ENCODE data around the gene HS2ST1. TPM values are rescaled to one million over a fixed set of nuclear protein-coding genes. Genes with fewer than 3 reads are reported as not detected.

HS2ST1 gene
- total RNA-seq, 3 donors from 2014 or later (not counting 1 experiment from before 2014, with no cell fraction given) = 12.5 to 18.4 (median 14.3) TPM

DNA sequence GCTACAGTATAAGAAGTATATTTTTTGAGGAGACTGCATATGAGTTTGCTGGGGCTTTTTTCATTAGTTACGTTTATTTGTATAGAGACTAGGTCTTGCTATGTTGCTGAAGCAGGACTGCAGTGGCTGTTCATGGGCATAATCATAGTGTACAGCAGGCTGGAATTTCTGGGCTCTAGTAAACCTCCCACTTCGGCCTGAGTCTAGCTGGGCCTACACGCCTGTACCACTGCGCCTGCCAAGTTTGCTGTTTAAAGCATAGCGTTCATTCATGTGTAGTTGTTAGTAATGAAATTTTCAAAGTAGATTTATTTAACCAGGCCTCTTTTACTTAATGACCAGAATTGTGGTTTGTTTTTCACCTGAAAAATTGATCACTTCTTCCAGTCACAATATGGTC is 33.8 kb downstream of the HS2ST1 start:
- ATAC-seq = no peak
- 97% methylated on average over 5 of the region's 5 CpGs for WGBS (ENCODE audit: insufficient coverage)

DNA sequence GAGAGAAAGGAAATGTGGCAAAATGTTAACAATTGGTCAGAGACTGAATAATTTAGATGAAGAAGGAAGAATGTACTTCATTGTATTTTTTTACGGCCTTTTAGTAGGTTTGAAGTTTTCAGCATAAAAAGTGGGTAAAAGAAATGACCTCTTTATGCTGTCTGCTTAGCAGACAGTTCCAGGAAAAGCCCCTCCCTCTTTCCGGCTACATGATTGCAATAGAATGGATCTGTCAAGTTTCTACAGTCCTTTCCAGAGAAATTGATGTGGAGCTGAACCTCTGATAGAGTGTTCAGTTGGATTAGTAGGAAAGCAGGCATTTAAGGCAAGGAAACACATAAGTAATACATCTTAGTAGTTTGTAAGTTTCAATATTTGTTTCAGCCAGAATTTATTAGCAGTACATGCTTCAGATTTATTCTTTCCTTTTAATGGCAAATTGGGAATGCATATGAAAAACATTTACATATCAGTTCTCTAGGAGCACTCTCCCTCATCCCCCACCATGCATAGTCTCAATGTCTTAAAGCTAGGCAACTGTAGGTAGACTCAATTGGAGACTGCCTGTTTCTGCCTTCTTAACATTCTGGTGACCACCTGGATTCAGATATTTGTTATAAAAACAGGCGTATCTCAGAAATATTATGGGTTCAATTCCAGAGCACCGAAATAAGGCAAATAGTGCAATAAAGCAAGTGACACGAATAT is 36.4 kb downstream of the HS2ST1 start:
- DNase-seq = no peak
- Histone ChIP-seq H3K36me3 (ENCODE audit: control insufficient read depth, insufficient read depth, low read length) (no peaks in the 10 kb centered on the region), H3K27ac (ENCODE audit: low read length) (no peak overlapping the region), H3K4me1 (ENCODE audit: control insufficient read depth, insufficient read depth, low read length) (no peaks in the 10 kb centered on the region), H3K4me3 (ENCODE audit: low read length) (no peak overlapping the region), H3K9me3 (ENCODE audit: control insufficient read depth, insufficient read depth, low read length) (no peaks in the 10 kb centered on the region), H3K27me3 (ENCODE audit: control insufficient read depth, insufficient read depth, low read length) (no peaks in the 10 kb centered on the region)
- H3K4me1 Mint-ChIP-seq = peaks cover 11 to 14% of the 10 kb centered on the region in 2 donors
- no peaks in the 10 kb centered on the region for H3K9me3 Mint-ChIP-seq
- H3K27me3 Mint-ChIP-seq (ENCODE audit: low read depth in 2 of 2) = no peaks in the 10 kb centered on the region
- intact Hi-C loops (cut with micrococcal nuclease) = no loop called here
- ATAC-seq = no peak
- WGBS (ENCODE audit: insufficient coverage) = 98% methylated on average over 5 of the region's 5 CpGs
- H3K27ac Mint-ChIP-seq = no peak overlapping the region
- H3K4me3 Mint-ChIP-seq = no peak overlapping the region
- no peaks in the 10 kb centered on the region for H3K36me3 Mint-ChIP-seq
- TF ChIP-seq, protein P1, sequence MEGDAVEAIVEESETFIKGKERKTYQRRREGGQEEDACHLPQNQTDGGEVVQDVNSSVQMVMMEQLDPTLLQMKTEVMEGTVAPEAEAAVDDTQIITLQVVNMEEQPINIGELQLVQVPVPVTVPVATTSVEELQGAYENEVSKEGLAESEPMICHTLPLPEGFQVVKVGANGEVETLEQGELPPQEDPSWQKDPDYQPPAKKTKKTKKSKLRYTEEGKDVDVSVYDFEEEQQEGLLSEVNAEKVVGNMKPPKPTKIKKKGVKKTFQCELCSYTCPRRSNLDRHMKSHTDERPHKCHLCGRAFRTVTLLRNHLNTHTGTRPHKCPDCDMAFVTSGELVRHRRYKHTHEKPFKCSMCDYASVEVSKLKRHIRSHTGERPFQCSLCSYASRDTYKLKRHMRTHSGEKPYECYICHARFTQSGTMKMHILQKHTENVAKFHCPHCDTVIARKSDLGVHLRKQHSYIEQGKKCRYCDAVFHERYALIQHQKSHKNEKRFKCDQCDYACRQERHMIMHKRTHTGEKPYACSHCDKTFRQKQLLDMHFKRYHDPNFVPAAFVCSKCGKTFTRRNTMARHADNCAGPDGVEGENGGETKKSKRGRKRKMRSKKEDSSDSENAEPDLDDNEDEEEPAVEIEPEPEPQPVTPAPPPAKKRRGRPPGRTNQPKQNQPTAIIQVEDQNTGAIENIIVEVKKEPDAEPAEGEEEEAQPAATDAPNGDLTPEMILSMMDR (IDR thresholded peaks at IDR 0.05) = no peak

More for the DNA sequence above, 33.8 kb downstream of the HS2ST1 start:
- H3K4me3 Mint-ChIP-seq = no peak overlapping the region
- TF ChIP-seq, protein P1 (IDR thresholded peaks at IDR 0.05) = no peak
- intact Hi-C loops (cut with micrococcal nuclease) = no loop called here
- H3K36me3 ChIP-seq (ENCODE audit: control insufficient read depth, insufficient read depth, low read length) = no peaks in the 10 kb centered on the region
- H3K27me3 ChIP-seq (ENCODE audit: control insufficient read depth, insufficient read depth, low read length) = no peaks in the 10 kb centered on the region
- no peak overlapping the region for H3K27ac Mint-ChIP-seq
- no peaks in the 10 kb centered on the region for H3K9me3 Mint-ChIP-seq
- no peaks in the 10 kb centered on the region for H3K4me1 ChIP-seq (ENCODE audit: control insufficient read depth, insufficient read depth, low read length)
- H3K27me3 Mint-ChIP-seq (ENCODE audit: low read depth in 2 of 2) = no peaks in the 10 kb centered on the region
- no peak for DNase-seq
- no peak overlapping the region for H3K4me3 ChIP-seq (ENCODE audit: low read length)
- H3K27ac ChIP-seq (ENCODE audit: low read length) = no peak overlapping the region
- no peaks in the 10 kb centered on the region for H3K36me3 Mint-ChIP-seq
- peaks cover 13 to 20% of the 10 kb centered on the region in 2 donors for H3K4me1 Mint-ChIP-seq
- H3K9me3 ChIP-seq (ENCODE audit: control insufficient read depth, insufficient read depth, low read length) = no peaks in the 10 kb centered on the region

DNA sequence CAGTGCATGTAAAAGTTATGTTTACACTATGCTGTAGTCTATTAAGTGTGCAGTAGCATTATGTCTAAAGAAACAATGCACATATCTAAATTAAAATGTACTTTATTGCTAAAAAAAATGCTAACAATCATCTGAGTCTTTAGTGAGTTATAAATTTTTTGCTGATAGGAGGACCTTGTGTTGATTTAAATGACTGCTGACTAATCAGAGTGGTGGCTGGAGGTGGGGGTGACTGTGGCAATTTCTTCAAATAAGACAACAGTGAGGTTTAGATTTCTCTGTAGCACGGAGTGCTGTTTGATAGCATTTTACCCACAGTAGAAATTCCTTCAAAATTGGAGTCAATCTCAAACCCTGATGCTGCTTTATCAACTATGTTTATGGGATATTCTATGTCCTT is 37.0 kb downstream of the HS2ST1 start:
- Mint-ChIP-seq H3K9me3 (no peaks in the 10 kb centered on the region), H3K4me3 (no peak overlapping the region), H3K27ac (no peak overlapping the region), H3K27me3 (ENCODE audit: low read depth in 2 of 2) (no peaks in the 10 kb centered on the region), H3K36me3 (no peaks in the 10 kb centered on the region), H3K4me1 (peaks cover 11 to 14% of the 10 kb centered on the region in 2 donors)
- TF ChIP-seq, protein P1 (IDR thresholded peaks at IDR 0.05) = no peak
- Histone ChIP-seq H3K9me3 (ENCODE audit: control insufficient read depth, insufficient read depth, low read length) (no peaks in the 10 kb centered on the region), H3K27me3 (ENCODE audit: control insufficient read depth, insufficient read depth, low read length) (no peaks in the 10 kb centered on the region), H3K36me3 (ENCODE audit: control insufficient read depth, insufficient read depth, low read length) (no peaks in the 10 kb centered on the region), H3K4me3 (ENCODE audit: low read length) (no peak overlapping the region), H3K27ac (ENCODE audit: low read length) (no peak overlapping the region), H3K4me1 (ENCODE audit: control insufficient read depth, insufficient read depth, low read length) (no peaks in the 10 kb centered on the region)
- no CpG with 5 or more reads among the region's 1 CpG for WGBS (ENCODE audit: insufficient coverage)
- DNase-seq = no peak
- intact Hi-C loops (cut with micrococcal nuclease) = no loop called here
- no peak for ATAC-seq

DNA sequence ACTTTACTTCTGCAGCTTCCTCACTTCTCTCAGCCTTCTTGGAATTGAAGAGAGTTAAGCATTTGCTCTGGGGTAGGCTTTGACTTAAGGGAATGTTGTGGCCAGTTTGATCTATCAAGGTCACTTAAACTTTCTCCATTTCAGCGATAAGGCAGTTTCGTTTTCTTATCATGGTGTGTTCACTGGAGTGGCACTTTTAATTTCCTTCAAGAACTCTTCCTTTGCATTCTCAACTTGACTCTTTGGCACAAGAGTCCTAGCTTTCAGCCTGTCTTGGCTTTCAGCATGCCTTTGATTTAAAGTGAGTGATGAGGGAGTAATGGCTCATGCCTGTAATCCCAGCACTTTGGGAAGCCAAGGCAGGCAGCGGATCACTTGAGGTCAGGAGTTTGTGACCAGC is 38.7 kb downstream of the HS2ST1 start:
- H3K27me3 Mint-ChIP-seq (ENCODE audit: low read depth in 2 of 2) = no peaks in the 10 kb centered on the region
- peaks cover 11 to 14% of the 10 kb centered on the region in 2 donors for H3K4me1 Mint-ChIP-seq
- Histone ChIP-seq H3K4me3 (ENCODE audit: low read length) (no peak overlapping the region), H3K27ac (ENCODE audit: low read length) (no peak overlapping the region), H3K36me3 (ENCODE audit: control insufficient read depth, insufficient read depth, low read length) (no peaks in the 10 kb centered on the region), H3K9me3 (ENCODE audit: control insufficient read depth, insufficient read depth, low read length) (no peaks in the 10 kb centered on the region), H3K4me1 (ENCODE audit: control insufficient read depth, insufficient read depth, low read length) (no peaks in the 10 kb centered on the region), H3K27me3 (ENCODE audit: control insufficient read depth, insufficient read depth, low read length) (no peaks in the 10 kb centered on the region)
- no peak for DNase-seq
- H3K36me3 Mint-ChIP-seq = no peaks in the 10 kb centered on the region
- no peak for ATAC-seq
- H3K9me3 Mint-ChIP-seq = no peaks in the 10 kb centered on the region
- TF ChIP-seq, protein P1 (IDR thresholded peaks at IDR 0.05) = no peak
- intact Hi-C loops (cut with micrococcal nuclease) = no loop called here
- H3K4me3 Mint-ChIP-seq = no peak overlapping the region
- 100% methylated on average over 3 of the region's 3 CpGs for WGBS (ENCODE audit: insufficient coverage)
- H3K27ac Mint-ChIP-seq = no peak overlapping the region
